Activated naive CD4-positive, alpha-beta T cell treated with anti-CD3 and anti-CD28 coated beads for 36 hours (primary cell): ENCODE measurements around the gene NKTR. TPM values are rescaled to one million over a fixed set of nuclear protein-coding genes. Genes with fewer than 3 reads are reported as not detected.

ENCODE experiments used
- CTCF ChIA-PET: fragments of 350-600 bp; sonication (Branson Sonifier 250); formaldehyde crosslinking; loops from one replicate; lab custom pipeline; 2021; ENCODE audit warnings: antibody characterized with exemption; lab: Charles Lee
- DNase-seq: peaks from one replicate; pipeline ENCODE4 v3.0.0-alpha.2; 2020
- H3K27ac Mint-ChIP-seq: one replicate; pipeline ENCODE4 v1.8.0; 2021; ENCODE audit warnings: mild to moderate bottlenecking, mixed read lengths
- H3K27me3 Mint-ChIP-seq: one replicate; pipeline ENCODE4 v1.8.0; 2021; ENCODE audit warnings: low read depth, mixed read lengths
- H3K36me3 Mint-ChIP-seq: one replicate; pipeline ENCODE4 v1.8.0; 2021; ENCODE audit warnings: low read depth, mixed read lengths
- H3K4me1 Mint-ChIP-seq: one replicate; pipeline ENCODE4 v1.8.0; 2021; ENCODE audit warnings: low read depth, mixed read lengths
- H3K4me3 Mint-ChIP-seq: one replicate; pipeline ENCODE4 v1.8.0; 2021; ENCODE audit warnings: mild to moderate bottlenecking, moderate library complexity, mixed read lengths
- H3K9me3 Mint-ChIP-seq: one replicate; pipeline ENCODE4 v1.8.0; 2021; ENCODE audit warnings: mixed read lengths
- intact Hi-C: fragments of 100-400 bp; cut with micrococcal nuclease; formaldehyde crosslinking; loops from one replicate; pipeline ENCODE4 v1.15.1; 2023
- total RNA-seq, 2 experiments: library from RNA; stranded (reverse); gene quantifications; one replicate each; pipeline ENCODE4 v1.2.3, GENCODE V29; 2021

The NKTR gene
- total RNA-seq, 2 experiments from 2014 or later: 62.1 to 65.9 TPM

DNA sequence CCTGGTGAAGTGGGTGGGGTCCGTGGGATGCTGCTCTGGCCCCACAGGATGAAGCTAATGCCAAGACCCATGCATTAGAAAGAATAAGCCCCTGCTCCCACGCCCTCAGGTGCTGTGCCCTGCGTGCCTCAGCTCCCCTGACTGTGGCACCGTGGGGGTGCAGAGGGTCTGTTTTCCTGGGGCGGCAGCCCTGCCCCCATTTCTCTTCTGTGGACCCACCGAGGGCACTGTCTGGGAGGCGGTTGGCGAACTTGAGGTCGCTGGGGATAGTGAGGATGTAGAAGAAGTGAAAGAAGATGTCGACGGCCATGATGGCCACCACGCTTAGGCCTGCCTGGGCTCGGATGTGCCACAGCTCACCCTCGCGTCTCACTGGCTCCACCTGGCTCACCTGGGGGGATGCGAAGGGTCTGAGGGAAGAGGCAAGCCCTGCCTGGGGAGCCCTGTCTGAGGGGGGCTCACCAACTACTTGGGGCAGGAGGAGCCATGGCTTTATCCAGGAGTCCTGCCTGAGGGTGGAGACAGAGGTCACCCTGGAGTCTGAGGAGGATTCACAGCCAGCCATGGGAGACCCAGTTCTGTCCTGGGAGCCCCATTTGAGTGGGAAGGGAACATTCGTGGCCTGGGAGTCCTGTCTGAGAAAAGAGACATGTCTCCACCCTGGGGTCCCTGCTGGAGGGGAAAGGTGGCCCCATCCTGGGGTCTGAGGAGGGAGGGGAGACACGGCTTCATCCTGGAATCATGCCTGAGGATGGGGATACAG is 97.0 kb downstream of the NKTR start:
- no peak overlapping the region for H3K4me3 Mint-ChIP-seq
- H3K27ac Mint-ChIP-seq: no peak overlapping the region
- no peak for DNase-seq
- intact Hi-C loops: no loop called here
- H3K9me3 Mint-ChIP-seq: no peaks in the 10 kb centered on the region
- no peaks in the 10 kb centered on the region for H3K36me3 Mint-ChIP-seq
- H3K27me3 Mint-ChIP-seq: no peaks in the 10 kb centered on the region
- CTCF ChIA-PET: no interaction called here
- no peaks in the 10 kb centered on the region for H3K4me1 Mint-ChIP-seq

Other genes with a start within 250 kb of the NKTR start
- gene LYZL4, start 190.1 kb upstream of the NKTR start, total RNA-seq: not detected
- 1 to 10 TPM; 6.3 to 8.4 TPM for gene VIPR1, start 98.0 kb upstream of the NKTR start, total RNA-seq
- gene SEC22C, start 18.7 kb upstream of the NKTR start, total RNA-seq: 10 to 100 TPM; 41.2 to 45.9 TPM
- gene SS18L2, start 9.8 kb upstream of the NKTR start, total RNA-seq: 10 to 100 TPM; 38.8 to 39.1 TPM
- 1 to 10 TPM in 1 of 2 experiments, under 1 TPM in 1; 0.55 to 1.0 TPM for gene ZBTB47, start 53.0 kb downstream of the NKTR start, total RNA-seq
- not detected for gene KLHL40, start 84.9 kb downstream of the NKTR start, total RNA-seq
- not detected for gene HHATL, start 102.1 kb downstream of the NKTR start, total RNA-seq
- gene CCDC13, start 172.6 kb downstream of the NKTR start, total RNA-seq: under 1 TPM in 1 of 2 experiments, not detected in 1; 0.31 TPM
- 10 to 100 TPM; 57.1 to 66.4 TPM for gene HIGD1A, start 203.8 kb downstream of the NKTR start, total RNA-seq
- gene ACKR2, start 208.8 kb downstream of the NKTR start, total RNA-seq: under 1 TPM; 0.42 to 0.76 TPM